Nucleus accumbens (tissue), 56 donors: ENCODE measurements around the gene FRA10AC1.
A peak's percentile ranks its signal among the peaks of the same experiment; 100 is the strongest.
"Not testable (repeated sequence)": the region's sequence is repeated elsewhere in the genome, so short reads cannot be mapped to it uniquely, and the experiment has no call there.

Source experiments
- DNase-seq, 56 donors: peaks; one replicate each; lab custom pipeline; 2025; lab: John Stamatoyannopoulos, UW

FRA10AC1 gene

GRCh38 chr10:93704451-93704850 is 2.1 kb upstream of the FRA10AC1 start:
- DNase-seq = no peak

- DNase-seq = no peak
Observed at GRCh38 chr10:93703841-93704240, 1.4 kb upstream of the FRA10AC1 start.

DNA sequence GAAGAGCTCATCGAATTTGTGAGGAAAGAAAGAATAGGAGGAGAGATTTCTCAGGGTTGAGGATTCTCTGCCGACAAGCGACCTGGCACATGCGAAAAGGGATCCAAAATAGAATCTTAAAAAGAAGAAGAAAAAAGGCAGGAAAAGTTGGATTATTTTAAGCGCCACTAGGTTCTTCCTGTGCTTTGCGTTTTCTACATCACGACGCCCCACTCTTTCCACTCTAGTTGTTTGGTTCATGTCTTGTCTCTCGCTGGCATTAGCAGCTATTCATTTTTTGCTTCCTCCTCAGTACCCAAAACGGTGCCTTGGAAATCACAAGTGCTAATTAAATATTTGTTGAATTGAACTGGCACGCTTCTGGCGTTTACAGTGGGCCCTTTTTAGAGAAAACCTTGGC is 674 bp upstream of the FRA10AC1 start:
- DNase-seq = peak in 17 of 56 donors; percentile 6 to 67 (median 50)

DNA sequence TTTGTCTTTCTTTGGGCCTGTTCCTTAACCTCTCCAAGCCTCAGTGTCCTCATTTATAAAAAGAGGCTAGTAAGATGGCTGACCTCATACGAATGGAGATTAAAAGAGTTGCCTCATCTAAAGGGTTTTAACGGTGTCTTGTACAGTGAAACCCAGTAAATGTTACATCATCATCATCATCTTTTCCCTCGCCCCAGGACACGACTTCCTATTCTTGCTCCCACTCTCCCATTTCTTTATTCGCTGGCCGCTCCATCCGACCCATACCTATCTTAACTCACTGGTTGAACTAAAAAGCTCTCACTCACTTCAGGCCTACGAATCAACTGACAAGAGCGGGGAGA is 554 bp downstream of the FRA10AC1 start:
- DNase-seq = peak in 12 of 56 donors; percentile 29 to 64 (median 40)

DNA sequence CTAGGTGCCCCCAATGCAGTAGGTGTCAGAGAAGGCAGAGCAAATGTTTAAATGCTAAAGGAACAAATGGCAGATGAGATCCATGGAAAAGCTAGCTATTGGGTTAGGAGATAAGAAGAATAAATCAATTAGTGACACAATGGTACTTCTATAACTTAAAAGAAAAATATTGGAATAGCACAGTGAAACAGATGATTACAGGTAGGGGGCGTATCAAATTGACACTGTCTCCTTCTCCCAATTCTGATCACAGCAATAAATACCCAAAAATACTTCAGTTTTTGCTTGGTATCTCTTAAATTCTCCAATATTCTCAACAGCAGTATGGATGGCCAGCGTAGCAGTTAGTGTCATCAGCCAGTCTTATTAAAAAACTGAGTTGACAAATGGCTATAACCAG is 5.2 kb downstream of the FRA10AC1 start:
- DNase-seq = no peak

DNA sequence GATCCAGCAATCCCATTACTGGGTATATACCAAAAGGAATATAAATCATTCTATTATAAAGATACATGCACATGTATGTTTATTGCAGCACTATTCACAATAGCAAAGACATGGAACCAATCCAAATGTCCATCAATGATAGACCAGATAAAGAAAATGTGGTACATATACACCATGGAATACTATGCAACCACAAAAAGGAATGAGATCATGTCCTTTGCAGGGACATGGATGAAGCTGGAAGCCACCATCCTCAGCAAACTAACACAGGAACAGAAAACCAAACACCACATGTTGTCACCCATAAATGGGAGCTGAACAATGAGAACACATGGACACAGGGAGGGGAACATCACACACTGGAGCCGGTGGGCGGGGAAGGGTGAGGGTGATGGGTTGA is 5.8 kb downstream of the FRA10AC1 start:
- DNase-seq = not testable (repeated sequence)

- no peak for DNase-seq
Observed at GRCh38 chr10:93695740-93696139, 6.7 kb downstream of the FRA10AC1 start.

GRCh38 chr10:93687737-93688136 is 14.7 kb downstream of the FRA10AC1 start:
- DNase-seq = no peak

DNA sequence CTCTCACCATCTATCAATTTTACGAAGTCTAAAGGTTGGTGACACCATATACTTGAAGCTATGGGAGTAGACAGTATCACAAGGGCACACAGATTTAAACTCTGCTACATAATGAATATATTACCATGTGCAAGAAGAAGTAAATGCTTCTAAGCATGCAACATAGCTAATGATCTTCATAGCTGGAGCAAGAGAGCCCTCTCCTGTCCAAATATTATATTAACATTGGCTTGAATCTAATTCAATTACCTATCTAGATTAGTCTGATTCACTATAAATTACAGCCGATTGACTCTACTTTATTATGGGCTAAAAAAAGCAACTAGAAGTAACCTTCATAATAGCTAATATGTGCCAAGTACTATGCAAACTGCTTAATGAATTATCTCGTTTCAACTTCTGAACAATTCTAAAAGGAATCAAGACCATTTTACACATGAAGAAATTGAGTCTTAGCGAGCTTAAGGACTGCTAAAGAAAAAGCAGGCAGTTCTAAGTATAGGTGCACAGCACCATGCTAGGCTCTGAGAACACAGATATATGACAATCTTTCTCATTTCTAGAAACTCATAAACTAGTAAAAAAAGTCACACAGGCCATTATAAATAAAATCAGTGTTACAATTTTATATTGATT is 21.9 kb downstream of the FRA10AC1 start:
- DNase-seq = no peak

DNA sequence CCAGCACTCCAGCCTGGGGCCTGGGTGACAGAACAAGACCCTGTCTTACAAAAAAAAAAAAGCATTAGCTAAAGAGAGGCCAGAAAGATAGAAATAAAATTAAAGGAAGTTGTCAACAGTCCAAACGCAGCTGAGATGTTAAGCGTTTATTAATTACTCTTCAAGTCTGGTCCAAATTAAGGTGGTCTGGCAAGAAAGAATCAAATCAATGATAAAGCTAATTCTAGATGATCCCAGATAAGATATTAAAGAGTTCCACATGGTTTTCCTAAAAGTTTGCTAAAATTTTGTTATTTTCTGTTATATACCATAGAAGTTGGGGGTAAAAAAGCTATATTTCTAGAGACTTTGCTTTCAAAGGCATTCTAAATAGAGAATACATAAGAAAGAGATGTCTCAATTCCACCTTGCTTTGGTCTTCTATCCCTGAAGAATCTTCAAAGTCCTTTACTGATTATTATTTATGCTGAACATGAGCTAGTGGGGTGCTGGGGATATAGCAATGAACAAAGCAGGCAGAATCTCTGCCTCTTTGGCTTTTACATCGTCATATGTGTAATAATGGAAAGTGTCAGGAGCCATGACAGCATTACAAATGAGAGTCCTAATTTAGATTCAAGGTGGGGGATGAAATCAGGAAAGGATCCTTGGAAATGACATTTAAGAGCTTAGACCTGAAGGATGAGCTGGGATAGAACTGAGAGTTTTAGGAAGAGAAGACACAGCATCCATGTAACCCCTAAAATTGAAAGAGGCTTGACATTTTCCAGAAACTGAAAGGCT is 23.4 kb downstream of the FRA10AC1 start:
- DNase-seq = peak in 1 of 56 donors; percentile 29

DNA sequence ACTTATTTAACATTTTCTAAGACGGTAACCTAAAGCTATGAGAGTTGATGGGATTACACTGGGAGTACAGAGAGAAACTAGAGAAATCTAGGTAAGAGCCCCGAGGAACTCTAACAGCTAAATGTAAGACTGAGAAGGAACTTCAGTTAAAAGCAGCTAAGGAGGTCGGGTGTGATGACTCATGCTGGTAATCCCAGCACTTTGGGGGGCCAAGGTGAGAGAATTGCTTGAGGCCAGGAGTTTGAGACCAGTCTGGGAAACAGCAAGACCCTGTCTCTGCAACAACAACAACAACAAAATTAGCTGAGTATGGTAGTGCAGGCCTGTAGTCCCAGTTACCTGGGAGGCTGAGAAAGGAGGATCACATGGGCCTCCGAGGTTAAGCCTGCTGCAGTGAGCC is 24.0 kb downstream of the FRA10AC1 start:
- no peak for DNase-seq

GRCh38 chr10:93673791-93674190 is 28.6 kb downstream of the FRA10AC1 start:
- no peak for DNase-seq

- DNase-seq = no peak
Observed at GRCh38 chr10:93672890-93673289, 29.5 kb downstream of the FRA10AC1 start.

DNA sequence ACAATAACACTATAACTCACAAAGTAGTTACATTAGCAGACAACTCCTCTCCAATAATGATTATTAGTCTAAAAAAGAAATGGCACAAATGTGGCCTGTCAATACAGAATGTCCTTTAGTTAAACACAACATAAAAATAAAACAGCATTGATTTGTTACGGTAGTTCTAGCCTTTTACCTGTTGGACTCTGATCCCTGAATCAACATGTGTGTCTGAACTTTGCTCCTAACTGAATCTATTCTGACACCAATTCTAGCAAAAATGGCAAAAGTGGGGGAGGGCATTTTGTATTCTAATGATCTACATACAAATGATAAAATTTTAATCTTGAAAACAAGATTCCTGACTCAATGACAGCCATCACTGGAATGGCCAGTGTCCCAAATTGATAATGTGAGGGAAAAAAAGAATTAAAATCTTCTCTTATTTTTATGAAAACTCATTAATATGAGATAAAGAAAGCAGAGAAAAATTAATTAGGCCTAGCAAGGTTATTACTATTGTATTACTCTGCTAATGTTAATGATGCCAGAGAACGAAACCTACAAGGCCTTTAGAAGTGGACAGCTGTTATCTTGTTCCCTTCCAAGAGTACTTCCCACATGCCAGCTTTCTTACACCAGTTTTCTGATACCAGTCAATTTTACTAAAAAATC is 30.2 kb downstream of the FRA10AC1 start:
- DNase-seq = no peak

GRCh38 chr10:93671042-93671441 is 31.4 kb downstream of the FRA10AC1 start:
- DNase-seq = no peak

GRCh38 chr10:93670372-93670771 is 32.0 kb downstream of the FRA10AC1 start:
- no peak for DNase-seq

- no peak for DNase-seq
Observed at GRCh38 chr10:93667795-93668194, 34.6 kb downstream of the FRA10AC1 start.

- DNase-seq = no peak
Observed at GRCh38 chr10:93666030-93666429, 36.4 kb downstream of the FRA10AC1 start.

- no peak for DNase-seq
Observed at GRCh38 chr10:93657757-93658156, 44.6 kb downstream of the FRA10AC1 start.

GRCh38 chr10:93656155-93656554 is 46.2 kb downstream of the FRA10AC1 start:
- DNase-seq = no peak

GRCh38 chr10:93654201-93654600 is 48.2 kb downstream of the FRA10AC1 start:
- no peak for DNase-seq

- no peak for DNase-seq
Observed at GRCh38 chr10:93652857-93653256, 49.5 kb downstream of the FRA10AC1 start.
